Mammary epithelial cell (primary cell): Measurements from ENCODE around the gene SH2D7.

ENCODE experiments used
- CTCF ChIP-seq, 2 donors: IDR thresholded peaks in 1 of 2; conservative IDR thresholded peaks in 1 of 2; 2 replicates each; pipeline ENCODE4 v1.5.1; 2011 to 2012; ENCODE audit warnings: inconsistent platforms in 2 of 2, low read length in 2 of 2, mild to moderate bottlenecking in 2 of 2, control low read depth in 1 of 2, low read depth in 1 of 2; ENCODE audit not compliant: insufficient read depth in 1 of 2; ENCODE audit errors: extremely low read depth in 1 of 2
- EZH2 ChIP-seq: IDR thresholded peaks from 2 replicates; pipeline ENCODE4 v1.6.1; 2012; ENCODE audit warnings: low read length, inconsistent platforms, borderline replicate concordance

- TF ChIP-seq CTCF (conservative IDR thresholded peaks at IDR 0.05 in 1 of 2, IDR thresholded peaks at IDR 0.05 in 1 of 2; ENCODE audit: extremely low read depth in 1 of 2, insufficient read depth in 1 of 2, low read depth in 1 of 2, low read length in 2 of 2), result no peak
- no peak for TF ChIP-seq EZH2
Observed at GRCh38 chr15:78129751-78130287, 37.5 kb downstream of the SH2D7 start.
